ENCODE data around the gene KCNIP4.

KCNIP4 gene

DNA sequence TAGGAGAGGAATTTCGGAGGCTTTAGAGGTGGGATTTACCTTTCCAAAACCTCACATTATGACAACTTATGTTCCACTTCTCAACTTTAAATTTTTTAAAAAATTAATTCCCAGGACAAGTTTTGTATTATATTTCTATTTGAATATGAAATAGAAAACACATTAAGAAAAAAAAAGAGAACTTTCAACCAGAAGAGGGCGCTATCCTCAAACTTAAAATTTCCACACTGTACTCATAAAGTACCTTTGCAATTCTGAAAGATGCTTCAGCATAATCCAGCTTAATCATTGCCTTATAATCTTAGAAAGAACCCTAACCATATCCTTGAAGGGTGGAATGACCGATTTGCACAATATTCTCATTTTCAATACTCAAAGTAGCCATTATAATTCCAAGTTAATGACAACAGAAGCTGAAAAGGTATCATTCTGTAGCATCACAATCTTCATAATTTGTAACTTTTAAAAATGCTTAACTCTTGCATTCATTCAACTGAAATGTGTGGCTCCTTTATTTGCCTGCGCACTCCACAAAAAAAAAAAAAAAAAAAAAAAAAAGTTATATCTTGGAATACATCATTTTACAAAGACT, 158.0 kb downstream of the KCNIP4 start:
- no peak overlapping the region for H3K4me2 ChIP-seq
- H3K9ac ChIP-seq: no peak overlapping the region
- no peaks in the 10 kb centered on the region for H3K4me1 ChIP-seq (ENCODE audit: low read depth, poor library complexity, severe bottlenecking)
- no peaks in the 10 kb centered on the region for H3K79me2 ChIP-seq (ENCODE audit: insufficient read depth, low read depth)
- no peaks in the 10 kb centered on the region for H3K36me3 ChIP-seq (ENCODE audit: insufficient read depth)
- no peaks in the 10 kb centered on the region for H4K20me1 ChIP-seq (ENCODE audit: insufficient read depth)
- H3K27ac ChIP-seq: no peak overlapping the region
- no peak overlapping the region for H3K4me3 ChIP-seq (IDR thresholded peaks at IDR 0.05; ENCODE audit: insufficient read depth, low read depth, low read length)
- TF ChIP-seq, protein P1, sequence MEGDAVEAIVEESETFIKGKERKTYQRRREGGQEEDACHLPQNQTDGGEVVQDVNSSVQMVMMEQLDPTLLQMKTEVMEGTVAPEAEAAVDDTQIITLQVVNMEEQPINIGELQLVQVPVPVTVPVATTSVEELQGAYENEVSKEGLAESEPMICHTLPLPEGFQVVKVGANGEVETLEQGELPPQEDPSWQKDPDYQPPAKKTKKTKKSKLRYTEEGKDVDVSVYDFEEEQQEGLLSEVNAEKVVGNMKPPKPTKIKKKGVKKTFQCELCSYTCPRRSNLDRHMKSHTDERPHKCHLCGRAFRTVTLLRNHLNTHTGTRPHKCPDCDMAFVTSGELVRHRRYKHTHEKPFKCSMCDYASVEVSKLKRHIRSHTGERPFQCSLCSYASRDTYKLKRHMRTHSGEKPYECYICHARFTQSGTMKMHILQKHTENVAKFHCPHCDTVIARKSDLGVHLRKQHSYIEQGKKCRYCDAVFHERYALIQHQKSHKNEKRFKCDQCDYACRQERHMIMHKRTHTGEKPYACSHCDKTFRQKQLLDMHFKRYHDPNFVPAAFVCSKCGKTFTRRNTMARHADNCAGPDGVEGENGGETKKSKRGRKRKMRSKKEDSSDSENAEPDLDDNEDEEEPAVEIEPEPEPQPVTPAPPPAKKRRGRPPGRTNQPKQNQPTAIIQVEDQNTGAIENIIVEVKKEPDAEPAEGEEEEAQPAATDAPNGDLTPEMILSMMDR (conservative IDR thresholded peaks at IDR 0.05; ENCODE audit: low read depth, low read length): no peak; the same call in 1 of the 2 replicates
- H3K27me3 ChIP-seq (ENCODE audit: insufficient read depth, low read depth): no peaks in the 10 kb centered on the region
- no peak overlapping the region for H2AFZ ChIP-seq (ENCODE audit: low read depth)

DNA sequence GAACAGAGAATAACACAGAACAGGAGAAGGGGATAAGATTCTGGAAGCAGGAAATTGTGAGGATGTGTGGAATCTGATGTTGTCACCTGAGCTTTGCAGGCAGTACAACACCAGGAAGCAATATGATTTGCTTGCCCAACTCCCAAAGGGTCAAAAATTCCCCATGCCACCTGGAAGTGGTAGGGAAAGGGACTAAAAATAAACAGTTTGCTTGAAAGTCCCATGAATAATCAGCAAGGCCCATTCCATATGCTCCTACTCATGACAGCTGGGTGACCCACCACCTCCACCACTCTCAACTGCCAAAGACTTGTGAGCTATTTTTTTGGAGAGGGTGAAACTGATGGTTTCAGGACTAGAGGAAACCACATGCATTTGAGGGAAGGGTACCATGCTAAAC, 168.4 kb downstream of the KCNIP4 start:
- no peaks in the 10 kb centered on the region for H3K36me3 ChIP-seq (ENCODE audit: insufficient read depth)
- H3K9ac ChIP-seq: no peak overlapping the region
- TF ChIP-seq, protein P1 (conservative IDR thresholded peaks at IDR 0.05; ENCODE audit: low read depth, low read length): no peak
- H3K4me1 ChIP-seq (ENCODE audit: low read depth, poor library complexity, severe bottlenecking): no peaks in the 10 kb centered on the region
- H3K4me3 ChIP-seq (IDR thresholded peaks at IDR 0.05; ENCODE audit: insufficient read depth, low read depth, low read length): no peak overlapping the region
- H3K27ac ChIP-seq: no peak overlapping the region
- no peak overlapping the region for H2AFZ ChIP-seq (ENCODE audit: low read depth)
- no peaks in the 10 kb centered on the region for H3K79me2 ChIP-seq (ENCODE audit: insufficient read depth, low read depth)
- H4K20me1 ChIP-seq (ENCODE audit: insufficient read depth): no peaks in the 10 kb centered on the region
- H3K4me2 ChIP-seq: no peak overlapping the region
- no peaks in the 10 kb centered on the region for H3K27me3 ChIP-seq (ENCODE audit: insufficient read depth, low read depth)

DNA sequence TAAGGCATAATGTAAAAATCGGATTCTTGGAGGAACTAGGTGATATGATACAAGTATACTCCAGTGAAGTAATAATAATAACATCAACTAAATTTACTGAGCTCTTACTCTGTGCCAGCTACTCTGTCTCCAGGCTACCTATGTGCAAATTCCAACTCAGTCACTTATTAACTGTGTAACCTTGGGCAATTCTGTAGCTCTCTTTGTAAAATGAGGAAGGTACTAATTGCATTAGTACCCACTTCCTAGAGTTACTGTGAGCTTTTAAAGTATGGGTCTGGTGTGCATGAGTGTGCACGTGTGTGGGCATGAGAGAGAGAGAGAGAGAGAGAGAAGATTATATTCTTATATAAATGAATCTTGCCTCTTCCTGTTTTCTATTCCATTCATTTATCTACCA, 169.9 kb downstream of the KCNIP4 start:
- H3K4me1 ChIP-seq (ENCODE audit: low read depth, poor library complexity, severe bottlenecking): no peaks in the 10 kb centered on the region
- TF ChIP-seq, protein P1 (conservative IDR thresholded peaks at IDR 0.05; ENCODE audit: low read depth, low read length): no peak

DNA sequence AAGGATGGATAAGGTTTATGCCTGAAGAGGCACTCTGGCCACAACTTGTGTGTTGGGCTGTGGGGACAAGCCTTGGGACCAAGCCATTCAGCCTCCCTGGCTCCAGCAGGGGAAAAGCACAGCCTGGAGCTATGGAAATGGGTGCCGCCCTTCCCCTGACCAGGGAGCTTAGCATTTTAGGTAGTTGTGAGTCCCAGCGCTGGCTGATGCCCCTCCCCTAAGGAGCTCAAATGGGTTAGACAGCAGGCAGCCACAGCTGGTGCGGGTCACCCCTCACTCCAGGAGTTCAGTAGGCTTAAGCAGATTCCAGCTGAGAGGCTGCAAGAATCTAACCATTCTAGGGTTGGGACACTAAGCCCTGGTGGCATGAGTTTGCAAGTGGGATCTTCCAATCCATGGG, 172.9 kb downstream of the KCNIP4 start:
- H3K4me2 ChIP-seq: no peak overlapping the region
- H3K4me3 ChIP-seq (IDR thresholded peaks at IDR 0.05; ENCODE audit: insufficient read depth, low read depth, low read length): no peak overlapping the region
- H3K79me2 ChIP-seq (ENCODE audit: insufficient read depth, low read depth): no peaks in the 10 kb centered on the region
- no peaks in the 10 kb centered on the region for H3K36me3 ChIP-seq (ENCODE audit: insufficient read depth)
- TF ChIP-seq, protein P1 (conservative IDR thresholded peaks at IDR 0.05; ENCODE audit: low read depth, low read length): no peak
- no peaks in the 10 kb centered on the region for H3K27me3 ChIP-seq (ENCODE audit: insufficient read depth, low read depth)
- H3K27ac ChIP-seq: no peak overlapping the region
- no peak overlapping the region for H2AFZ ChIP-seq (ENCODE audit: low read depth)
- no peak overlapping the region for H3K9ac ChIP-seq
- no peaks in the 10 kb centered on the region for H3K4me1 ChIP-seq (ENCODE audit: low read depth, poor library complexity, severe bottlenecking)
- no peaks in the 10 kb centered on the region for H4K20me1 ChIP-seq (ENCODE audit: insufficient read depth)

More for the DNA sequence above, 169.9 kb downstream of the KCNIP4 start:
- Histone ChIP-seq H3K9ac (no peak overlapping the region), H3K4me2 (no peak overlapping the region), H2AFZ (ENCODE audit: low read depth) (no peak overlapping the region), H3K27ac (no peak overlapping the region), H4K20me1 (ENCODE audit: insufficient read depth) (no peaks in the 10 kb centered on the region), H3K4me3 (IDR thresholded peaks at IDR 0.05; ENCODE audit: insufficient read depth, low read depth, low read length) (no peak overlapping the region), H3K36me3 (ENCODE audit: insufficient read depth) (no peaks in the 10 kb centered on the region), H3K79me2 (ENCODE audit: insufficient read depth, low read depth) (no peaks in the 10 kb centered on the region), H3K27me3 (ENCODE audit: insufficient read depth, low read depth) (no peaks in the 10 kb centered on the region)

Data from KMS-11 (cell line).